ENCODE measurements around the gene GMPPB.

DNA sequence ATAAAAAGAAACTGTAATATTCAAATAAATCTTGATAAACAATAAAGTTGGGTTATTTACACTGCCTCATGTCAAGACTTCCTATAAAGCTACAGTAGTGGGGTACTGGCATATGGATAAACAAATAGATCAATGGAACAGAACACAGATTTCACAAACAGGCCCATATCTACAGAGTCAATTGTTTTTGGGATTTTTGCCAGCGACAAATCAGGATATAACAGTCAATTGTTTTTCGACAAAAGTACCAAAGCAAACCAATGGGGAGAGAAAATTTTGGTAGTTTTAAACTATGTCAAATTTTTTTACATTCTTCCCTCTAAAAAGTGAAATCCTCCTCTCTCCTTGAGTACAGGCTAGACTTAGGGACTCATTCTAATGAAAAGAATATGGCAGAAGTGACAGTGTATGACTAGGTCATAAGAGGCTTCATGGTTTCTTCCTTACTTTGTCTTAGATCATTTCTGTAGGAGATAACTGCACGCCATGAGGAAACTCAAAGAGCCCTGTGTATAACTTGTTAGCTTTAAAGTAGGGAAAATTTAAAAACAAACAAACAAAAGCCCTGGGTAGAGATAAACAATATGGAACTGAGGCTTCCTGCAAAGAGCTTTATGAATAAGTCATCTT is 45.6 kb upstream of the GMPPB start:
- TF ChIP-seq, protein P1, sequence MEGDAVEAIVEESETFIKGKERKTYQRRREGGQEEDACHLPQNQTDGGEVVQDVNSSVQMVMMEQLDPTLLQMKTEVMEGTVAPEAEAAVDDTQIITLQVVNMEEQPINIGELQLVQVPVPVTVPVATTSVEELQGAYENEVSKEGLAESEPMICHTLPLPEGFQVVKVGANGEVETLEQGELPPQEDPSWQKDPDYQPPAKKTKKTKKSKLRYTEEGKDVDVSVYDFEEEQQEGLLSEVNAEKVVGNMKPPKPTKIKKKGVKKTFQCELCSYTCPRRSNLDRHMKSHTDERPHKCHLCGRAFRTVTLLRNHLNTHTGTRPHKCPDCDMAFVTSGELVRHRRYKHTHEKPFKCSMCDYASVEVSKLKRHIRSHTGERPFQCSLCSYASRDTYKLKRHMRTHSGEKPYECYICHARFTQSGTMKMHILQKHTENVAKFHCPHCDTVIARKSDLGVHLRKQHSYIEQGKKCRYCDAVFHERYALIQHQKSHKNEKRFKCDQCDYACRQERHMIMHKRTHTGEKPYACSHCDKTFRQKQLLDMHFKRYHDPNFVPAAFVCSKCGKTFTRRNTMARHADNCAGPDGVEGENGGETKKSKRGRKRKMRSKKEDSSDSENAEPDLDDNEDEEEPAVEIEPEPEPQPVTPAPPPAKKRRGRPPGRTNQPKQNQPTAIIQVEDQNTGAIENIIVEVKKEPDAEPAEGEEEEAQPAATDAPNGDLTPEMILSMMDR (IDR thresholded peaks at IDR 0.05) = no peak
- no peak for TF ChIP-seq POLR2A (IDR thresholded peaks at IDR 0.05)

Measured in stomach (tissue), 4 donors.